AG10803 (cell line): Measurements from ENCODE around the gene B3GALNT2.

Experiments used
- DNase-seq: peaks from one replicate; pipeline ENCODE4 v3.0.0; 2010; ENCODE audit warnings: low read depth
- H3K4me3 ChIP-seq: 2 replicates; pipeline ENCODE4 v1.5.1; 2011; ENCODE audit warnings: mild to moderate bottlenecking, low read length, control low read depth
- TF ChIP-seq, protein P1 (sequence below): conservative IDR thresholded peaks from 2 replicates; pipeline ENCODE4 v1.5.1; 2011; ENCODE audit warnings: mild to moderate bottlenecking, low read length, control low read depth, inconsistent platforms

Gene B3GALNT2

DNA sequence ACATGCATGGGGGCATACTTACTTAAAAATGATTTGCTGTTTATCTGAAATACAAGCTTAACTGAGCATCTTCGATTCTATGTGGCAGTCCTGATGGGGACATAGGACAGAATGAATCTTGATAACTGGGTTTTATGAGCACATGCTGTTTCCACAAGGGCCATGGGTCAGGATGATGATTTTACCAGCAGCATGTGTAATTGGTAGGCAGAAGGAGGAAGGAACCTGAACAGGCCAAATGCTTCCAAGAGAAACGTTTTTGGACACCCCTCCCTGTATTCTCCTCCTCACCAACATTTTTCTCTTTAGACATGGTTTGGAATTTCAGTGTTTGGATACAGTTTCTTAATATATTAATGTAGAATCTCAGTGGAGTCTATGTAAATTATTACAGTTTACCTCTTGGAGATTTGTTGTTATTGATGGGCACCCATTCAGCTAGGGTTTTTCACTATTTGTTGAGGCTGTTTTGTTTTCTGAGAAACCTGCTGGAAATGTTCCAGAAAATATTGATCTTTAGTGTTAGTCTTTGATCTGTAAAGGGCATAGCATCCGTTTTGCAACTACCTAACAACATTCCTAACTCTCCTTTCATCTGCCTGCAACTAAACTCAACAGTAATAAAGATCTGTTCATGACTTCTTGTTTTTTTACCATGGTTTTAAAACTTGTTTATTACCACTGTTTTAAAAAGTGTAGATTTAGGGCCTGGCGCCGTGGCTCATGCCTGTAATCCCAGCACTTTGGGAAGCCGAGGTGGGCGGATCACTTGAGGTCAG lies 95.0 kb downstream of the B3GALNT2 start:
- no peak for DNase-seq
- no peak overlapping the region for H3K4me3 ChIP-seq
- TF ChIP-seq, protein P1, sequence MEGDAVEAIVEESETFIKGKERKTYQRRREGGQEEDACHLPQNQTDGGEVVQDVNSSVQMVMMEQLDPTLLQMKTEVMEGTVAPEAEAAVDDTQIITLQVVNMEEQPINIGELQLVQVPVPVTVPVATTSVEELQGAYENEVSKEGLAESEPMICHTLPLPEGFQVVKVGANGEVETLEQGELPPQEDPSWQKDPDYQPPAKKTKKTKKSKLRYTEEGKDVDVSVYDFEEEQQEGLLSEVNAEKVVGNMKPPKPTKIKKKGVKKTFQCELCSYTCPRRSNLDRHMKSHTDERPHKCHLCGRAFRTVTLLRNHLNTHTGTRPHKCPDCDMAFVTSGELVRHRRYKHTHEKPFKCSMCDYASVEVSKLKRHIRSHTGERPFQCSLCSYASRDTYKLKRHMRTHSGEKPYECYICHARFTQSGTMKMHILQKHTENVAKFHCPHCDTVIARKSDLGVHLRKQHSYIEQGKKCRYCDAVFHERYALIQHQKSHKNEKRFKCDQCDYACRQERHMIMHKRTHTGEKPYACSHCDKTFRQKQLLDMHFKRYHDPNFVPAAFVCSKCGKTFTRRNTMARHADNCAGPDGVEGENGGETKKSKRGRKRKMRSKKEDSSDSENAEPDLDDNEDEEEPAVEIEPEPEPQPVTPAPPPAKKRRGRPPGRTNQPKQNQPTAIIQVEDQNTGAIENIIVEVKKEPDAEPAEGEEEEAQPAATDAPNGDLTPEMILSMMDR = no peak

DNA sequence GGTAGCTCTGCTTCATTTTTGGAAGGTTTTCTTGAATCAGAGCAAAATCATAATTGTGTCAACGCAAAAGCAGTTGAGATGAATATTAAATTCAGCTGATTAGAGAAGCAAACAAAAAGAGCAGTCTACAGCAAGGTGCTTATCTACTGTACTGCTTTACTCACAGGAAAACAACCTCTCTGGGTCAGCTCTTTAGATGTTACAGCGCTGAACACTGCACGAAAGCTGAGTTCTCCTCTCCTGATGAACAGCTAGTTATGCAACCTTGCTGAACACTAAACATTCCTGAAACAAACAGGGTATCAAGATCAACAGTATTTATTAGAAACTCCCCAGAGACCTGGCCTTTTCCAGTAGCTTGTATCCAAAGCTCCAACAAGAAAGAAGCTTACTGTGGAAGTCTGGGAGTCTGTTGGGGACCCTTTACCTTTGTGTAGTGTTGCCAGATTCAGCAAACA lies 95.7 kb downstream of the B3GALNT2 start:
- TF ChIP-seq, protein P1 = no peak
- no peak overlapping the region for H3K4me3 ChIP-seq
- no peak for DNase-seq

DNA sequence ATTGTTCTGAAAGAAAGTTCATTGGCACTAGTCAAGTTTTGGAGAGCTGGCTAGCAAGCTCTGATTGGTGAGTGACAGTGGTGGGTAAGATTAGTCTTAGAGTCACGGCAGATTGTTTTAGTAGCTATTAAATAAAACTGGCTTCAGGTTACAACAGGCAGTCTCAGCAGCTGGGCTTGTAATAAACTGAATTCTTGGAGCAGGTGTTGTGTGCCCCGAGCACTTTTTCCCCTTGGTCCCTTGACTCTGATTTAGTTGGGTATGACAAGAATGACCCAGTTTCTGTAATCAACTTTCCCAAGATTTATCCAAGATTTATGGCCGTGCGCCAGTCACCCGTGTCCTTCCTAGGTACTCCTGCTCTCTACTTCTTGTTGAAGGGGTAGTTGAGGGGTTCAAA lies 96.8 kb downstream of the B3GALNT2 start:
- H3K4me3 ChIP-seq = no peak overlapping the region
- no peak for DNase-seq
- TF ChIP-seq, protein P1 = no peak

DNA sequence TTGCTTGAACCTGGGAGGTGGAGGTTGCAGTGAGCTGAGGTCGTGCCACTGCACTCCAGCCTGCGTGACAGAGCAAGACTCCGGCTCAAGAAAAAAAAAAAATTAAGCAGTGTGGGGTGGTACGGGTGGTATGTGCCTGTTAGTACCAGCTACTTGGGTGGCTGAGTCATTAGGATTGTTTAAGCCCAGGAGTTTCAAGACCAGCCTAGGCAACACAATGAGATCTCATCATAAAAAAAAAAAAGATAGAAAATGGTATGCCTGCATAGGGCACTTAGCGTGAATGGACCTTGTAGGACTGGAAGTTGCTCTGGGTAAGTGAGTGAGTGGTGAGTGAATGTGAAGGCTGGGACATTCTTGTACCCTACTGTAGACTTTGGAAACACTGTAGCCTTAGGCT lies 100.1 kb downstream of the B3GALNT2 start:
- DNase-seq = no peak
- TF ChIP-seq, protein P1 = no peak
- H3K4me3 ChIP-seq = no peak overlapping the region

DNA sequence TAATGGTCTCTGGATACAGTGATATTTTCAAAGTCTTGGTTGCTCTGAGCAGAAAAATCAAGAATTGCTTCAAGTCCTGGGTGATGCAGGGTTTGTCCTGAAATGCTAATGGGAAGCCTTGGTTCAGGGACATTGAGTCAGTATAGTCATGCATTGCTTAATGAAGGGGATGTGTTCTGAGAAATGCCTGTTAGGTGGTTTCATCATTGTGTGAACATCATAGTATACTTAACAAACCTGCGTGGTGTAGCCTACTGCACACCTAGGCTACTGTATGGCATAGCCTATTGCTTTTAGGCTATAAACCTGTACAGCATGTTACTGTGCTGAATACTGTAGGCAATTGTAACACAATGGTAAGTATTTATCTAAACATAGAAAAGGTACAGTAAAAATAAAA lies 100.7 kb downstream of the B3GALNT2 start:
- DNase-seq = no peak
- TF ChIP-seq, protein P1 = no peak

DNA sequence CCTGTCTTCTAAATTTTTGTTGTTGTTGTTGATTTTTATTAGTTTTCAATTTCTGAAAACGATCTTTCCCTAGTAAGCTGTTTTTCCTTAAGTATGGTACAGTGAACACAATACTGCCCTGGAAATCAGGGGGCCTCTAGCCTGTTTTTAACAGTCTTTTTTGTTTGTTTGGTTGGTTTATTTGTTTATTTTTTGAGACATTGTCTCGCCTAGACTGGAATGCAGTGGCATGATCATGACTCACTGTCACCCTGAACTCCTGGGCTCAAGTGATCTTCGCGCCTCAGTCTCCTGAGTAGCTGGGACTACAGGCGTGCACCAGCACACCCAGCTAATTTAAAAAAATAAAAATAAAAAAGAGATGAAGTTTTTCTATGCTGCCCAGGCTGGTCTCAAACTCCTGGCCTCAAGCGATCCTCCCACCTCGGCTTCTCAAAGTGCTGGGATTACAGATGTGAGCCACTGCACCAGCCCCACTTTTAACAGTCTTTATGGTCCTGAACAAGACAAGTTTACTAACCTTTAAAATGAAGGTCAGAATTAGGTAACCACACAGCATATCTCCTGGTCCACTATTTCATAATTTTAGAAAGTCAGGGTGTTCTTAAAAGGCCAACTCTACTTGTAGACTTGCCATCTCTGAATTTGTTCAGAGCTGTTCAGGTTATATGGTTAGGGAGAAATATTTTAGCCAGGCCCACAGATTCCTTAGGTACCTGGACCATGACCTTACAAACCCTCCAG lies 101.6 kb downstream of the B3GALNT2 start:
- no peak for DNase-seq
- TF ChIP-seq, protein P1 = no peak
- H3K4me3 ChIP-seq = no peak overlapping the region

More for the DNA sequence above, 100.7 kb downstream of the B3GALNT2 start:
- H3K4me3 ChIP-seq = no peak overlapping the region
